ENCODE data around the gene SRPRB. TPM values are rescaled to one million over a fixed set of nuclear protein-coding genes. Genes with fewer than 3 reads are reported as not detected.
"Not testable (repeated sequence)": the region's sequence is repeated elsewhere in the genome, so short reads cannot be mapped to it uniquely, and the experiment has no call there.

SRPRB gene
- total and polyA plus RNA-seq, 3 donors from 2014 or later = 35.9 to 104 (median 42.7) TPM

DNA sequence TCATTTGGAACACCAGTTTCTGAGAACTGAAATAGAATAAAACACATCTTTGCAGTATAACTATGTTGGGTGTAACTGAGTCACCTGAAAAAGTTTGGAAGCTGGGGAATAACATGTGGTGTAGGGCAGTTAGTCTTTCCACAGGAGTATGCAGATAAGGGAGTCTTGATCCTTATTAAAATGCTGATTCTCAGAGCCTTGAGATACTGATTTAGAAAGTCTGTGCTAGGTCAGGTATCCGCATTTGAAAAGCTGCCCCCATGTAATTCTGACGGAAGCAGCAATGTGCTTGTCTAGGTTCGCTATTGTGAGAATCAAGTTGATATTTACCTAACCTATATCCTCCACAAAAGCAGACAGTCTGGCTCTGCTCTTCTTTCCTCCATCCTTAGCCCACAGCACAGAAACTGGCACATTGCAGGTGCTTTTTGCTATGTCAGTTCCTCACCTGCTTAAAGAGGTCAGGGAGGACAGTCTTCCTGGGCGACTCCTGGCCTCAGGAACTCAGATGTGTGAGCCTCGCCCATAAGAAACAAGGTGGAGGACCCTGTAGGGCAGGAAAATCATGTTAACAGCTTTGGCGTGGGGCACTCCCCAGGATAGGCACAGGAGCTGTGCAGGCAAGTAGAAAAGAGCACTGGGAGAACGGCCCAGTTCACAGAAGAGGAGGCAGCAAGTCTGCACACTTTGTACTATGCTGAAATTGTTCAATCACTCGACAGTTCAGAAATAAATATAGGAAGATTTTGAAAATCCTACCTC is 27.6 kb upstream of the SRPRB start:
- H3K9me3 ChIP-seq = no peaks in the 10 kb centered on the region
- H3K4me3 ChIP-seq = no peak overlapping the region
- intact Hi-C loops (cut with DNase I; ENCODE audit: low total_unique reads) = no loop called here
- H3K4me1 ChIP-seq = no peaks in the 10 kb centered on the region
- H3K36me3 ChIP-seq (ENCODE audit: low read depth, missing control alignments) = no peaks in the 10 kb centered on the region
- 82 to 86% methylated on average over 8 of the region's 8 CpGs for WGBS, 2 donors
- TF ChIP-seq POLR2A (IDR thresholded peaks at IDR 0.05) (no peak), CTCF (IDR thresholded peaks at IDR 0.05) (no peak)
- no peak overlapping the region for H3K27ac ChIP-seq
- DNase-seq = no peak
- H3K27me3 ChIP-seq = no peaks in the 10 kb centered on the region

DNA sequence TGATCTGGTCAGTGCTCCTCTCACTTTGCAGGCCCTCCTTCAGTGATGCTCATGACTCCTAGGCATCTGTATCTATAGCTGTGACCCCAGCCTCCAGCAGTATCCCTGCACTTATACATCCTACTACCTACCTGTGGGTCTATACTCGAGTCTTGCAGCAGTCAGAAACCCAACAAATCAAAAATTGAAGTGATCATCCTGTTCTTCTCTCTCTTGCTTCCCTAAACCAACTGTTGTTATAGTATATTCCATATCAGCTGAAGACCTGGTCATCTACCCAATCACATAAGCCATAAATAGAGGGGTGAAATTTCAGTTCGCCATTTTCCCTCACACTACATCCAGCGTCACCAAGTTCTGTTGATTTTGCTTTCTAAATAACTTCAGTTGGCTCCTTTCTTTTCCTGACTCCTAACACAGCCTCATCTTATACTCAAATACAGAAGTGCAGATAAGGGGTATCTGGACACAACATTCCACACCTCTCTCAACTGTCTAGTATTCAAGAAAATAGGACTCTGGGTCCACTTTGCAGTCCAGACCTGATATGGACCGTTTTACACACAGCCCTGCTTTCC is 25.9 kb upstream of the SRPRB start:
- H3K36me3 ChIP-seq (ENCODE audit: low read depth, missing control alignments) = no peaks in the 10 kb centered on the region
- H3K4me3 ChIP-seq = no peak overlapping the region
- H3K27ac ChIP-seq = no peak overlapping the region
- DNase-seq = no peak
- no peaks in the 10 kb centered on the region for H3K9me3 ChIP-seq
- intact Hi-C loops (cut with DNase I; ENCODE audit: low total_unique reads) = no loop called here
- H3K4me1 ChIP-seq = no peaks in the 10 kb centered on the region
- 69 to 92% methylated on average over 4 of the region's 4 CpGs for WGBS, 2 donors
- TF ChIP-seq POLR2A (IDR thresholded peaks at IDR 0.05) = no peak
- TF ChIP-seq CTCF (IDR thresholded peaks at IDR 0.05) = no peak
- H3K27me3 ChIP-seq = no peaks in the 10 kb centered on the region

GRCh38 chr3:133780756-133781155 is 24.9 kb upstream of the SRPRB start:
- H3K27ac ChIP-seq; H3K4me3 ChIP-seq; H3K9me3 ChIP-seq; H3K4me1 ChIP-seq; H3K36me3 ChIP-seq (ENCODE audit: low read depth, missing control alignments); DNase-seq; H3K27me3 ChIP-seq; intact Hi-C loops (cut with DNase I; ENCODE audit: low total_unique reads): not testable (repeated sequence)
- WGBS, 2 donors = 94 to 97% methylated on average over 6 of the region's 6 CpGs

DNA sequence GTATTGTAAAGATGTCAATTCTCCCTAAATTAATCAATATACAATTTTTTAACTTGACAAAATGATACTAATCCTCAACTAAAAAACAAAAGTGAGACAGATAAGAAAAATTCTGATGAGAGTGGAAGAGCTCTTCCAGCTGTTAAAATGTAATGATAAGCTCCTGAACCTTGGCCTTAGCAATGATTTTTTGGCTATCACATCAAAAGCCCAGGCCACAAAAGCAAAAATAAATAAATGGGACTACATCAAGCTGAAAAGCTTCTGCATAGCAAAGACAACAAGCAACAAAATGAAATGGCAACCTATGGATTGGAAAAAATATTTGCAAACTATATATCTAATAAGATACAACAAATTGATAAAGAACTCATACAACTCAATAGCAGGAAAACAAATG is 24.0 kb upstream of the SRPRB start:
- H3K4me3 ChIP-seq = no peak overlapping the region
- H3K27ac ChIP-seq = no peak overlapping the region
- no peak for TF ChIP-seq POLR2A (IDR thresholded peaks at IDR 0.05)
- TF ChIP-seq CTCF (IDR thresholded peaks at IDR 0.05) = no peak
- H3K4me1 ChIP-seq = no peaks in the 10 kb centered on the region
- intact Hi-C loops (cut with DNase I; ENCODE audit: low total_unique reads) = no loop called here
- no peaks in the 10 kb centered on the region for H3K27me3 ChIP-seq
- DNase-seq = no peak
- no peaks in the 10 kb centered on the region for H3K36me3 ChIP-seq (ENCODE audit: low read depth, missing control alignments)
- H3K9me3 ChIP-seq = no peaks in the 10 kb centered on the region

DNA sequence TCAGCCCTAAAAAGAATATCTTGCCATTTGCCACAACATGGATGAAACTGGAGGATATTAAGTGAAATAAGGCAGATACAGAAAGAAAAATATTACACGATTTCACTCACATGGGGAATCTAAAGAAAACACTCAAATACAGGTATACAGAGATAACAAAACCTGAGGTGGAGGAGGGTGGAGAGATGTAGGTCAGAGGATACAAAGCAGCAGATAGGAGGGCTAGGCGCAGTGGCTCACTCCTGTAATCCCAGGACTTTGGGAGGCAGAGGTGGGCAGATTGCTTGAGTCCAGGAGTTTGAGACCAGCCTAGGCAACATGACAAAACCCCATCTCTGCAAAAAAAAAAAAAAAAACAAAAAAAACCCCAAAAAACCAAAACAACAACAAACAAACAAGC is 23.2 kb upstream of the SRPRB start:
- H3K4me3 ChIP-seq = no peak overlapping the region
- no peaks in the 10 kb centered on the region for H3K27me3 ChIP-seq
- no peaks in the 10 kb centered on the region for H3K9me3 ChIP-seq
- TF ChIP-seq CTCF (IDR thresholded peaks at IDR 0.05) (no peak), POLR2A (IDR thresholded peaks at IDR 0.05) (no peak)
- DNase-seq = no peak
- intact Hi-C loops (cut with DNase I; ENCODE audit: low total_unique reads) = no loop called here
- H3K27ac ChIP-seq = no peak overlapping the region
- no peaks in the 10 kb centered on the region for H3K36me3 ChIP-seq (ENCODE audit: low read depth, missing control alignments)
- WGBS, 2 donors = 65 to 85% methylated on average over 2 of the region's 2 CpGs
- no peaks in the 10 kb centered on the region for H3K4me1 ChIP-seq

Measured in testis (tissue), 3 donors.